Activated CD8-positive, alpha-beta memory T cell treated with anti-CD3 and anti-CD28 coated beads for 1 hour (primary cell): ENCODE data around the gene COX4I2.

Experiments used
- DNase-seq, 2 donors: peaks; one replicate each; pipeline ENCODE4 v3.0.0-alpha.2; 2020; ENCODE audit warnings: low read depth in 1 of 2; ENCODE audit errors: extremely low read depth in 1 of 2

Gene COX4I2

DNA sequence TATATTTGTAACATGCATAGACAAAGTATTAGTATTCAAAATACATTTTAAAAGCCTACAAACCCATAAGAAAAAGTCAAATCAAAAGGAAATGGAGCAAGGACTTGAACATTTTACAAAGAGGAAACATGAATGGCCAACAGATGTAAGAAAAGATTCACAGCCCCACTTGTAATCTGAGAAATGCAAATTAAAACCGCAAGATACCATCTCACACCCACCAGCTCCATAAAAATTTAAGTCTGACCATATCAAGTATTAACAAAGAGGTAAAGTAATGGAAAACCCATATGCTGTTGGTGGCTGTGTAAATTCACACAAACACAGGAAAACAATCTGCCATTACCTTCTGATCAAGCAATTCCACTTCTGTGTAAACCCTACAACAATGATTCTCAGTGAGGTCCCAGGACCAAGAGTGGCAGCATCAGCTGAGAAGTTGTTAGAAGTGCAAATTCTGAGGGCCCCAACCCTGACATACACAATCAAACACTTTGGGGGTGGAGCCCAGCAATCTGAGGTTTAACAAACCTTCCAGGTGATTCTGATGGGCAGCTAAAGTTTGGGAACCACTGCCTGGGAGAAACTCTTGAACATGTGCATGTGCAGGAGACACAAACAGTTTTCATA lies 54.0 kb downstream of the COX4I2 start:
- DNase-seq: no peak

DNA sequence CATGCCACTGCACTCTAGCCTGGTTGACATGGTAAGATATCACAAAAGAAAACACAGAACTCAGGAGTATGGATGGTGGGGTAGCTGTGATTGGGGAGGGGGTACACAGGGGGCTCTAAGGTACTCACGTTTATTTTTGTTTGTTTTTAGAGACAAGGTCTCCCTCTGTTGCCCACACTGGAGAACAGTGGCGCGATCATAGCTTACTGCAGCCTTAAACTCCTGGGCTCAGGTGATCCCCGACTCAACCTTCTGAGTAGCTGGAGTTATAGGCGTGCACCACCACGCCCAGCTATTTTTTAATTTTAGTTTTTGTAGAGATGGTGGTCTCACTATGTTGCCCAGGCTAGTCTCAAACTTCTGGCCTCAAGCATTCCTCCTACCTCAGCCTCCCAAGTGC lies 55.7 kb downstream of the COX4I2 start:
- DNase-seq: no peak

DNA sequence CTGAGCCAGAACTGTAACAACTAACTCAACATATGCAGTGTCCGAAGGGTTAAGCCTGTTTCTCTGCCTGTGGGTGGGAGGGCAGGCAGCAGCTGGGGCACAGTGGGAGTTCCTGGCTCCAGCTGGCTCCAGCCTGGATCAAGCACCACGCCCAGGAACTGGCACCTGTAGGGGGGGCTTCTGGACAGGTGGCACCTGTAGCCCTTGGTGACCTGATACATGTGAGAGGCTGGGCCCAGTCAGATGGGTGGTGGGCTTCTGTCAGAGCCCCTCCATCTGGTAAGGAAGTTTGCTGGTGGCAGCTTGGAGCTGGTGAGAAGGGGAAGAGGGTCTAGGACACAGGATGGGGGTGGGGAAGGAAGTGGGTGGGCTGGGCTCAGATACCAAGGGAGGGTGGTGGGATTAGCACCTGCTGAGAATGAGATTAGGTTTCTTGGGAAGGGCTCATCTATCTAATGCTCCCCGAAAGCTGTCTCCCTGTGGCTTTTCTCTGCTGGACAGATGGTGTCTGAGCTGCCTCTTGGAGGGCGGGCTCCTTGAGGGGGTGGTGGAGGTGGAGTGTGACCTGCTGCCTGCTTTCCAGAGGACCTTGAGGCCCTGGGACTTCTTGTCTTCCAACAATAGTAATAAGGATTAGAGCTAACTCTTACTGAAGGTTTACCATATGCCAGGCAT lies 56.4 kb downstream of the COX4I2 start:
- no peak for DNase-seq
